HEK293 (cell line): Measurements from ENCODE around the gene SCN11A.
A peak's percentile ranks its signal among the peaks of the same experiment; 100 is the strongest.

ENCODE experiments used
- CTCF ChIA-PET: fragments of 350-600 bp; formaldehyde crosslinking; extraction: SDS; loops from one replicate; lab custom pipeline; 2021; ENCODE audit warnings: antibody characterized with exemption; lab: Yijun Ruan, JAX
- POLR2A ChIA-PET: fragments of 300-600 bp; formaldehyde crosslinking; extraction: SDS; loops from one replicate; lab custom pipeline; 2020; ENCODE audit warnings: antibody characterized with exemption, inconsistent platforms; lab: Yijun Ruan, JAX
- H3K27ac ChIP-seq: fragments of 200-500 bp; sonication (Bioruptor generic); 2 replicates; pipeline ENCODE4 v1.5.1; 2014; ENCODE audit warnings: low read depth, low read length, control low read depth, inconsistent platforms; ENCODE audit errors: extremely low read depth
- H3K36me3 ChIP-seq, 2 experiments: fragments of 200-500 bp in 1 of 2; sonication (Bioruptor generic) in 1 of 2; 1 replicate in 1 of 2; 2 replicates in 1 of 2; pipeline ENCODE4 v1.5.1; 2014 to 2017; ENCODE audit warnings: inconsistent platforms in 2 of 2, low read length in 2 of 2; ENCODE audit not compliant: control insufficient read depth in 2 of 2, insufficient read depth in 1 of 2
- H3K4me1 ChIP-seq: fragments of 200-500 bp; sonication (Bioruptor generic); 2 replicates; pipeline ENCODE4 v1.5.1; 2014; ENCODE audit warnings: mild to moderate bottlenecking, low read length, inconsistent platforms; ENCODE audit not compliant: control insufficient read depth, insufficient read depth
- H3K4me3 ChIP-seq: 2 replicates; pipeline ENCODE4 v1.5.1; 2011; ENCODE audit warnings: low read depth, mild to moderate bottlenecking, control low read depth, low read length, moderate library complexity
- H3K9me3 ChIP-seq: fragments of 200-500 bp; sonication (Bioruptor generic); 2 replicates; pipeline ENCODE4 v1.5.1; 2014; ENCODE audit warnings: low read depth, low read length, inconsistent platforms; ENCODE audit not compliant: control insufficient read depth, insufficient read depth
- KLF7 ChIP-seq: fragments of 450-650 bp; formaldehyde crosslinking; IDR thresholded peaks from 2 replicates; pipeline ENCODE4 v1.5.1; 2016; ENCODE audit warnings: missing biosample characterization, missing genetic modification characterization, borderline replicate concordance
- MEIS1 ChIP-seq: sonication (generic); formaldehyde crosslinking; IDR thresholded peaks from 2 replicates; pipeline ENCODE4 v1.8.1; 2022; ENCODE audit warnings: missing genetic modification reagents, mild to moderate bottlenecking, borderline replicate concordance
- SCRT1 ChIP-seq: fragments of 450-650 bp; formaldehyde crosslinking; IDR thresholded peaks from 2 replicates; pipeline ENCODE4 v1.5.1; 2016; ENCODE audit warnings: missing biosample characterization, missing genetic modification characterization, borderline replicate concordance
- ZBTB48 ChIP-seq: fragments of 450-650 bp; formaldehyde crosslinking; IDR thresholded peaks from 2 replicates; pipeline ENCODE4 v1.5.1; 2016; ENCODE audit warnings: missing biosample characterization, missing genetic modification characterization
- ZNF23 ChIP-seq: fragments of 450-650 bp; formaldehyde crosslinking; IDR thresholded peaks from 2 replicates; pipeline ENCODE4 v1.5.1; 2016; ENCODE audit warnings: missing biosample characterization, missing genetic modification characterization, borderline replicate concordance
- ZNF24 ChIP-seq: fragments of 450-650 bp; formaldehyde crosslinking; IDR thresholded peaks from 2 replicates; pipeline ENCODE4 v1.5.1; 2016; ENCODE audit warnings: missing biosample characterization, missing genetic modification characterization
- ZNF37A ChIP-seq: fragments of 450-650 bp; IDR thresholded peaks from 2 replicates; pipeline ENCODE4 v1.5.1; 2018; ENCODE audit warnings: missing biosample characterization, missing genetic modification characterization
- ZNF426 ChIP-seq: fragments of 450-650 bp; formaldehyde crosslinking; IDR thresholded peaks from 2 replicates; pipeline ENCODE4 v1.5.1; 2017; ENCODE audit warnings: missing biosample characterization, missing genetic modification characterization, mild to moderate bottlenecking, inconsistent platforms, moderate library complexity
- ZNF529 ChIP-seq: fragments of 450-650 bp; formaldehyde crosslinking; IDR thresholded peaks from 2 replicates; pipeline ENCODE4 v1.5.1; 2017; ENCODE audit warnings: missing genetic modification characterization, missing biosample characterization; ENCODE audit not compliant: insufficient replicate concordance
- ZNF585B ChIP-seq: fragments of 450-650 bp; formaldehyde crosslinking; IDR thresholded peaks from 2 replicates; pipeline ENCODE4 v1.5.1; 2016; ENCODE audit warnings: missing biosample characterization, missing genetic modification characterization
- ZNF624 ChIP-seq: fragments of 450-650 bp; formaldehyde crosslinking; IDR thresholded peaks from 2 replicates; pipeline ENCODE4 v1.5.1; 2017; ENCODE audit warnings: missing biosample characterization, missing genetic modification characterization
- ZNF654 ChIP-seq: fragments of 450-650 bp; formaldehyde crosslinking; IDR thresholded peaks from 2 replicates; pipeline ENCODE4 v1.5.1; 2016; ENCODE audit warnings: low read depth, missing biosample characterization, missing genetic modification characterization
- ZNF791 ChIP-seq: fragments of 450-650 bp; formaldehyde crosslinking; IDR thresholded peaks from 2 replicates; pipeline ENCODE4 v1.5.1; 2016; ENCODE audit warnings: missing biosample characterization, missing genetic modification characterization
- TF ChIP-seq, protein P1 (sequence below): fragments of 450-650 bp; formaldehyde crosslinking; IDR thresholded peaks from 2 replicates; pipeline ENCODE4 v1.5.1; 2016; ENCODE audit warnings: missing biosample characterization, missing genetic modification characterization
- TF ChIP-seq, protein P2 (sequence below): fragments of 450-650 bp; formaldehyde crosslinking; IDR thresholded peaks from 2 replicates; pipeline ENCODE4 v1.5.1; 2016; ENCODE audit warnings: missing biosample characterization, missing genetic modification characterization
- TF ChIP-seq, protein P3 (sequence below): fragments of 450-650 bp; formaldehyde crosslinking; optimal IDR thresholded peaks from 2 replicates; pipeline ENCODE3; 2016; ENCODE audit warnings: missing biosample characterization, mild to moderate bottlenecking, missing genetic modification characterization
- TF ChIP-seq, protein P4 (sequence below): fragments of 450-650 bp; formaldehyde crosslinking; IDR thresholded peaks from 2 replicates; pipeline ENCODE4 v1.5.1; 2016; ENCODE audit warnings: missing biosample characterization, missing genetic modification characterization
- TF ChIP-seq, protein P5 (sequence below): fragments of 450-650 bp; formaldehyde crosslinking; IDR thresholded peaks from 2 replicates; pipeline ENCODE4 v1.5.1; 2016; ENCODE audit warnings: missing biosample characterization, missing genetic modification characterization, borderline replicate concordance
- TF ChIP-seq, protein P6 (sequence below): fragments of 450-650 bp; formaldehyde crosslinking; IDR thresholded peaks from 2 replicates; pipeline ENCODE4 v1.5.1; 2017; ENCODE audit warnings: missing biosample characterization, missing genetic modification characterization

SCN11A gene

DNA sequence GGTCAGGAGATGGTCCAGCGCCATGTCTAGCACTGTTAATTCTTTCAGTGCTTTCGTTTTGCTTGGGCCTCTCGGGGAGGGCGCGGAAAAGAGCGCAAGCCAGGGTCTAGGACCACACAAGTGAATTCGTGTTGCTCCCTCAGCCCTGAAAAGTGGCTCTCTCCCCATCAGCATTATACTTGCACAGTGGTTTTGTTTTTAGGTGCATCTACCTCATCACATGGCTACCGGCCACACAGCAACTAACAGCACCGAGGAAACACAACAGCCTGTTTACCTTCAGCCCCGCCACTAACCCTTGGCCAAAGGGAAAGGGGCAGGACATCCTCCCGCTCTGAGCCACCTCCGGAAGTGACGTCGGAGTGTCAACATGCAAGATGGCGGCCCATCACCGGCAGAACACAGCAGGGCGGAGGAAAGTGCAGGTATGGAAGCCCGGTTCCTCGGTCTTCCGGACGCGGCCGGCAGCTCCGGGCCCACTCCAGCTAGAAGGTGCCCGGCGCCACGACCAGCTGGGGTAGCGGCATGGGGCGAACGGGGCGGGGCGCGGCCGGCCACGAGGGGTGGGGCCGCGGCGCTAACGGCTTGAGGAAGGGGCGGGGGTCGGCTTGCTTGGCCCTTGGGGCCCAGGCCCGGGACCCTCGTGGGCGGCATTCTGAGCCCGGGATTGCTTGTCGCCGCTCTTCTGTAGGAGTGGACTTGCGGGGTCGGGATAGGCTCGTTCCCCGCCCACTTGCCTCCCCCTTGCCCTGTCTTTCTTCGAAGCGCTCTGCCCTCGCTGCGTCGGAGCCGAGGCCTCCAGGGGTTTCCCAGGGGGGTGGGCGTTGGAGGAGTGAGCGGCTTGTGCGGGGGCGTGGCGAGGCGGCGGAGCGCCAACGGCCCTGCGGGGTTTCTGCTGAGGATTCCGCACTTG is at the start of gene SCN11A, which contains the start of gene WDR48 (continued):
- TF ChIP-seq, protein P1, sequence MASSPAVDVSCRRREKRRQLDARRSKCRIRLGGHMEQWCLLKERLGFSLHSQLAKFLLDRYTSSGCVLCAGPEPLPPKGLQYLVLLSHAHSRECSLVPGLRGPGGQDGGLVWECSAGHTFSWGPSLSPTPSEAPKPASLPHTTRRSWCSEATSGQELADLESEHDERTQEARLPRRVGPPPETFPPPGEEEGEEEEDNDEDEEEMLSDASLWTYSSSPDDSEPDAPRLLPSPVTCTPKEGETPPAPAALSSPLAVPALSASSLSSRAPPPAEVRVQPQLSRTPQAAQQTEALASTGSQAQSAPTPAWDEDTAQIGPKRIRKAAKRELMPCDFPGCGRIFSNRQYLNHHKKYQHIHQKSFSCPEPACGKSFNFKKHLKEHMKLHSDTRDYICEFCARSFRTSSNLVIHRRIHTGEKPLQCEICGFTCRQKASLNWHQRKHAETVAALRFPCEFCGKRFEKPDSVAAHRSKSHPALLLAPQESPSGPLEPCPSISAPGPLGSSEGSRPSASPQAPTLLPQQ (tag by site-specific recombination) = peak; percentile 73
- TF ChIP-seq, protein P2, sequence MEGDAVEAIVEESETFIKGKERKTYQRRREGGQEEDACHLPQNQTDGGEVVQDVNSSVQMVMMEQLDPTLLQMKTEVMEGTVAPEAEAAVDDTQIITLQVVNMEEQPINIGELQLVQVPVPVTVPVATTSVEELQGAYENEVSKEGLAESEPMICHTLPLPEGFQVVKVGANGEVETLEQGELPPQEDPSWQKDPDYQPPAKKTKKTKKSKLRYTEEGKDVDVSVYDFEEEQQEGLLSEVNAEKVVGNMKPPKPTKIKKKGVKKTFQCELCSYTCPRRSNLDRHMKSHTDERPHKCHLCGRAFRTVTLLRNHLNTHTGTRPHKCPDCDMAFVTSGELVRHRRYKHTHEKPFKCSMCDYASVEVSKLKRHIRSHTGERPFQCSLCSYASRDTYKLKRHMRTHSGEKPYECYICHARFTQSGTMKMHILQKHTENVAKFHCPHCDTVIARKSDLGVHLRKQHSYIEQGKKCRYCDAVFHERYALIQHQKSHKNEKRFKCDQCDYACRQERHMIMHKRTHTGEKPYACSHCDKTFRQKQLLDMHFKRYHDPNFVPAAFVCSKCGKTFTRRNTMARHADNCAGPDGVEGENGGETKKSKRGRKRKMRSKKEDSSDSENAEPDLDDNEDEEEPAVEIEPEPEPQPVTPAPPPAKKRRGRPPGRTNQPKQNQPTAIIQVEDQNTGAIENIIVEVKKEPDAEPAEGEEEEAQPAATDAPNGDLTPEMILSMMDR (tag by site-specific recombination) = no peak
- TF ChIP-seq MEIS1 (CRISPR knock-in tag) = no peak

DNA sequence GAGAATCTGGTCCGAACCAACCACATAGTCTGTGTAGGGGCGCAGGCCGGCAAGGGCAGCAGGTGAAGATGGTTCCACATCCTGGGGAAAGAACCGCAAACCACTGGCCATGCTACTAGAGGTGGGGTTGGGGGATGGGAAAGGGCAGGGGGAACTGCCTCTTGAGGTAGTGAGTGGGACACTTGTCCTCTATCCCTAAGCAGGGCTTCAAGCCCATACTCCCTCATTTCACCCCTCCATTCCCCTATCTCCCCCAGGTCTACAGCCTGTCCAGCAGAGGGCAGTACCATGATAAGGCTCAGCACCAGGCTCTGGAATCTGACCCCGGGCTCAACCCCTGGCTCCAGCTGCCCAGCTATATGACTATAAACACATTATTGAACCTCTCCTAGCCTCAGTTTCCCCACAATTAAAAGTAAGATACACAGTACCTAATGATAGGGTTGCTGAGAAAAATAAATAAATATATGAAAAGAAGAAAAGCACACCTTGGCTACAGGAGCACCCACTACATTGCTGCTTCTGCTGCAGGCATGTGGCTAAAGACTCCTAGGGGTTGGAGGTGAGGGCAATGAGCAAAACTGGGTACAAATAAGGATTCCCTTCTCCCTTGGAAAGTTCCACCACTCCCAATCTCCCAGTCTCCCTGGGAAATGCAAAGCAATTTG is 49.4 kb upstream of the SCN11A start:
- ChIA-PET POLR2A (no interaction called here), CTCF (interaction anchor here (0.7 to 2.4 kb wide), 4 partner anchors 22 to 191 kb away, joined by 3 to 11 read pairs (median 3); no protein-coding TSS in a partner anchor)
- H3K4me3 ChIP-seq = no peak overlapping the region
- peaks cover 0 to 60% of the 10 kb centered on the region in 2 experiments; a peak in 1 of 3 replicates for H3K36me3 ChIP-seq
- no peak overlapping the region for H3K27ac ChIP-seq
- H3K4me1 ChIP-seq = no peaks in the 10 kb centered on the region
- no peaks in the 10 kb centered on the region for H3K9me3 ChIP-seq
- no peak for TF ChIP-seq ZNF624 (tag by site-specific recombination)
- TF ChIP-seq, protein P3, sequence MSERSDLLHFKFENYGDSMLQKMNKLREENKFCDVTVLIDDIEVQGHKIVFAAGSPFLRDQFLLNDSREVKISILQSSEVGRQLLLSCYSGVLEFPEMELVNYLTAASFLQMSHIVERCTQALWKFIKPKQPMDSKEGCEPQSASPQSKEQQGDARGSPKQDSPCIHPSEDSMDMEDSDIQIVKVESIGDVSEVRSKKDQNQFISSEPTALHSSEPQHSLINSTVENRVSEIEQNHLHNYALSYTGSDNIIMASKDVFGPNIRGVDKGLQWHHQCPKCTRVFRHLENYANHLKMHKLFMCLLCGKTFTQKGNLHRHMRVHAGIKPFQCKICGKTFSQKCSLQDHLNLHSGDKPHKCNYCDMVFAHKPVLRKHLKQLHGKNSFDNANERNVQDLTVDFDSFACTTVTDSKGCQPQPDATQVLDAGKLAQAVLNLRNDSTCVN (tag by site-specific recombination) = no peak
- TF ChIP-seq ZNF24 (tag by site-specific recombination) = no peak
- TF ChIP-seq, protein P2 (tag by site-specific recombination) = peak; percentile 31; the same call in 1 of the 2 replicates
- TF ChIP-seq MEIS1 (CRISPR knock-in tag) = no peak
- TF ChIP-seq, protein P4, sequence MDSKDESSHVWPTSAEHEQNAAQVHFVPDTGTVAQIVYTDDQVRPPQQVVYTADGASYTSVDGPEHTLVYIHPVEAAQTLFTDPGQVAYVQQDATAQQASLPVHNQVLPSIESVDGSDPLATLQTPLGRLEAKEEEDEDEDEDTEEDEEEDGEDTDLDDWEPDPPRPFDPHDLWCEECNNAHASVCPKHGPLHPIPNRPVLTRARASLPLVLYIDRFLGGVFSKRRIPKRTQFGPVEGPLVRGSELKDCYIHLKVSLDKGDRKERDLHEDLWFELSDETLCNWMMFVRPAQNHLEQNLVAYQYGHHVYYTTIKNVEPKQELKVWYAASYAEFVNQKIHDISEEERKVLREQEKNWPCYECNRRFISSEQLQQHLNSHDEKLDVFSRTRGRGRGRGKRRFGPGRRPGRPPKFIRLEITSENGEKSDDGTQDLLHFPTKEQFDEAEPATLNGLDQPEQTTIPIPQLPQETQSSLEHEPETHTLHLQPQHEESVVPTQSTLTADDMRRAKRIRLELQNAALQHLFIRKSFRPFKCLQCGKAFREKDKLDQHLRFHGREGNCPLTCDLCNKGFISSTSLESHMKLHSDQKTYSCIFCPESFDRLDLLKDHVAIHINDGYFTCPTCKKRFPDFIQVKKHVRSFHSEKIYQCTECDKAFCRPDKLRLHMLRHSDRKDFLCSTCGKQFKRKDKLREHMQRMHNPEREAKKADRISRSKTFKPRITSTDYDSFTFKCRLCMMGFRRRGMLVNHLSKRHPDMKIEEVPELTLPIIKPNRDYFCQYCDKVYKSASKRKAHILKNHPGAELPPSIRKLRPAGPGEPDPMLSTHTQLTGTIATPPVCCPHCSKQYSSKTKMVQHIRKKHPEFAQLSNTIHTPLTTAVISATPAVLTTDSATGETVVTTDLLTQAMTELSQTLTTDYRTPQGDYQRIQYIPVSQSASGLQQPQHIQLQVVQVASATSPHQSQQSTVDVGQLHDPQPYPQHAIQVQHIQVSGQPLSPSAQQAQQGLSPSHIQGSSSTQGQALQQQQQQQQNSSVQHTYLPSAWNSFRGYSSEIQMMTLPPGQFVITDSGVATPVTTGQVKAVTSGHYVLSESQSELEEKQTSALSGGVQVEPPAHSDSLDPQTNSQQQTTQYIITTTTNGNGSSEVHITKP = peak; percentile 54
- no peak for TF ChIP-seq KLF7 (tag by site-specific recombination)
- TF ChIP-seq SCRT1 (tag by site-specific recombination) = no peak
- TF ChIP-seq, protein P5, sequence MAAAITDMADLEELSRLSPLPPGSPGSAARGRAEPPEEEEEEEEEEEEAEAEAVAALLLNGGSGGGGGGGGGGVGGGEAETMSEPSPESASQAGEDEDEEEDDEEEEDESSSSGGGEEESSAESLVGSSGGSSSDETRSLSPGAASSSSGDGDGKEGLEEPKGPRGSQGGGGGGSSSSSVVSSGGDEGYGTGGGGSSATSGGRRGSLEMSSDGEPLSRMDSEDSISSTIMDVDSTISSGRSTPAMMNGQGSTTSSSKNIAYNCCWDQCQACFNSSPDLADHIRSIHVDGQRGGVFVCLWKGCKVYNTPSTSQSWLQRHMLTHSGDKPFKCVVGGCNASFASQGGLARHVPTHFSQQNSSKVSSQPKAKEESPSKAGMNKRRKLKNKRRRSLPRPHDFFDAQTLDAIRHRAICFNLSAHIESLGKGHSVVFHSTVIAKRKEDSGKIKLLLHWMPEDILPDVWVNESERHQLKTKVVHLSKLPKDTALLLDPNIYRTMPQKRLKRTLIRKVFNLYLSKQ (tag by site-specific recombination) = no peak
- TF ChIP-seq ZNF37A (tag by site-specific recombination) = no peak
- TF ChIP-seq ZNF791 (tag by site-specific recombination) = no peak
- TF ChIP-seq ZNF23 (tag by site-specific recombination) = no peak
- no peak for TF ChIP-seq ZNF529 (tag by site-specific recombination)
- peak; percentile 45 for TF ChIP-seq ZNF654
- TF ChIP-seq ZNF585B = no peak
- TF ChIP-seq, protein P6, sequence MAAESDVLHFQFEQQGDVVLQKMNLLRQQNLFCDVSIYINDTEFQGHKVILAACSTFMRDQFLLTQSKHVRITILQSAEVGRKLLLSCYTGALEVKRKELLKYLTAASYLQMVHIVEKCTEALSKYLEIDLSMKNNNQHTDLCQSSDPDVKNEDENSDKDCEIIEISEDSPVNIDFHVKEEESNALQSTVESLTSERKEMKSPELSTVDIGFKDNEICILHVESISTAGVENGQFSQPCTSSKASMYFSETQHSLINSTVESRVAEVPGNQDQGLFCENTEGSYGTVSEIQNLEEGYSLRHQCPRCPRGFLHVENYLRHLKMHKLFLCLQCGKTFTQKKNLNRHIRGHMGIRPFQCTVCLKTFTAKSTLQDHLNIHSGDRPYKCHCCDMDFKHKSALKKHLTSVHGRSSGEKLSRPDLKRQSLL (tag by site-specific recombination) = peak; percentile 61; the same call in 1 of the 2 replicates
- peak; percentile 76 for TF ChIP-seq ZBTB48
- no peak for TF ChIP-seq ZNF426 (tag by site-specific recombination)
